PFSK-1 (cell line): ENCODE measurements around the gene CHAD.

ENCODE experiments used
- FOXP2 ChIP-seq: optimal IDR thresholded peaks from 2 replicates; pipeline ENCODE3; 2011; ENCODE audit warnings: borderline replicate concordance, control low read depth, inconsistent platforms; ENCODE audit not compliant: insufficient read depth; ENCODE audit errors: extremely low read length, extremely low read depth
- POLR2AphosphoS5 ChIP-seq: IDR thresholded peaks from 2 replicates; pipeline ENCODE4 v1.6.1; 2012; ENCODE audit warnings: low read depth, mild to moderate bottlenecking, control low read depth, low read length, moderate library complexity
- SIN3A ChIP-seq: IDR thresholded peaks from 2 replicates; pipeline ENCODE4 v1.6.1; 2012; ENCODE audit warnings: mild to moderate bottlenecking, low read length, moderate library complexity, borderline replicate concordance; ENCODE audit not compliant: insufficient read depth
- TAF1 ChIP-seq: IDR thresholded peaks from 2 replicates; pipeline ENCODE4 v1.6.1; 2012; ENCODE audit warnings: low read length, control low read depth, borderline replicate concordance; ENCODE audit not compliant: insufficient read depth

DNA sequence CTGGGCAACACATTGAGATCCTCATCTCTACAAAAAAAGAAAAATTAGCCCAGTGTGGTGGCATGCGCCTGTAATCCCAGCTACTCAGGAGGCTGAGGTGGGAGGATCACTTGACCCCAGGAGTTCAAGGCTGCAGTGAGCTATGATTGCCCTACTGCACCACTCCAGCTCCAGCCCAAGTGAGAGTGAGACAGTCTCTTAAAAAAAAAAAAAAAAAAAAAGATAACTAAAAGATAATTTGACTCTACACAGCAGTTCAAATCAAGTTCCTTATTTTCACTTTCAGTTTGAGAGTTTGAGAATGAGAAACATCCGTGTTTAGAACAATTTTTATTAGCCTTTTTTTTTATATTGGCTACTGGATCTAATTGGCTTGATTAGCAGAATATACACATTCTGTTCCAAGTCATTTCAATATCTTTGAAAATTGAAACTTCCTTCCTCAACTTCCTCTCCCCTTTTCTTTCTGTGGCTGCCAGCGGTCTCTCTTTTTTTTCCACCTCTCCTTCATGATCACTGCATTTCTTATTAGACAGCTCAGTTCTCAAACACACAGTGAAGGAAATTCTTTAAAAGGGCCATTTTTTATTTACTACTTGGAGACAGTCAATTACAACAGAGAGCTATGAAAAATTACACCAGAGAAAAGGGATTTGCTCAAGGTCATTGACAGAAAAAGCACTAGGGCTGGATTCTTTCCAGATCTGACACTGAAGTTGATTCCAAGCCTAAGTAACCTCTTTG, 47.2 kb downstream of the CHAD start:
- TF ChIP-seq POLR2AphosphoS5 (no peak), FOXP2 (no peak), TAF1 (no peak), SIN3A (no peak)
